Activated naive CD8-positive, alpha-beta T cell treated with anti-CD3 and anti-CD28 coated beads, Interleukin-2, amount 50 U/mL, for 16 hours (primary cell): ENCODE measurements around the gene DLX5.

Experiments used
- DNase-seq: peaks from one replicate; pipeline ENCODE4 v3.0.0-alpha.2; 2020; ENCODE audit warnings: low read depth, low spot score

Gene DLX5

GRCh38 chr7:96992192-96993005 lies 32.2 kb downstream of the DLX5 start:
- DNase-seq = no peak

GRCh38 chr7:96991546-96992191 lies 33.0 kb downstream of the DLX5 start:
- DNase-seq = no peak

- DNase-seq = no peak
Measured at GRCh38 chr7:96989859-96990317, 34.7 kb downstream of the DLX5 start.

- DNase-seq = no peak
Measured at GRCh38 chr7:96989241-96989858, 35.3 kb downstream of the DLX5 start.

GRCh38 chr7:96987719-96988118 lies 36.9 kb downstream of the DLX5 start:
- no peak for DNase-seq

- no peak for DNase-seq
Measured at GRCh38 chr7:96986901-96987300, 37.7 kb downstream of the DLX5 start.

GRCh38 chr7:96985992-96986391 lies 38.6 kb downstream of the DLX5 start:
- no peak for DNase-seq

GRCh38 chr7:96982586-96982985 lies 42.0 kb downstream of the DLX5 start:
- DNase-seq = no peak

- DNase-seq = no peak
Measured at GRCh38 chr7:96979551-96980276, 44.9 kb downstream of the DLX5 start.

- no peak for DNase-seq
Measured at GRCh38 chr7:96977445-96977844, 47.2 kb downstream of the DLX5 start.

- no peak for DNase-seq
Measured at GRCh38 chr7:96976106-96976505, 48.5 kb downstream of the DLX5 start.

GRCh38 chr7:96973986-96974385 lies 50.6 kb downstream of the DLX5 start:
- DNase-seq = no peak

GRCh38 chr7:96970739-96971138 lies 53.9 kb downstream of the DLX5 start:
- DNase-seq = no peak
